Gastroesophageal sphincter (tissue), 3 donors: ENCODE measurements around the gene XCL2.

Source experiments
- POLR2A ChIP-seq, 2 donors: fragments of 450-650 bp; IDR thresholded peaks; one replicate each; pipeline ENCODE4 v1.6.1; 2017; ENCODE audit warnings: antibody characterized with exemption in 2 of 2, mild to moderate bottlenecking in 2 of 2, moderate library complexity in 1 of 2
- TF ChIP-seq, protein P1 (sequence below), 4 experiments: fragments of 200-600 bp in 2 of 4; fragments of 450-650 bp in 2 of 4; sonication (generic) in 1 of 4; IDR thresholded peaks; one replicate each; pipeline ENCODE4 v1.5.1; 2017 to 2019; ENCODE audit warnings: antibody characterized with exemption in 4 of 4, mild to moderate bottlenecking in 2 of 4, moderate library complexity in 2 of 4

DNA sequence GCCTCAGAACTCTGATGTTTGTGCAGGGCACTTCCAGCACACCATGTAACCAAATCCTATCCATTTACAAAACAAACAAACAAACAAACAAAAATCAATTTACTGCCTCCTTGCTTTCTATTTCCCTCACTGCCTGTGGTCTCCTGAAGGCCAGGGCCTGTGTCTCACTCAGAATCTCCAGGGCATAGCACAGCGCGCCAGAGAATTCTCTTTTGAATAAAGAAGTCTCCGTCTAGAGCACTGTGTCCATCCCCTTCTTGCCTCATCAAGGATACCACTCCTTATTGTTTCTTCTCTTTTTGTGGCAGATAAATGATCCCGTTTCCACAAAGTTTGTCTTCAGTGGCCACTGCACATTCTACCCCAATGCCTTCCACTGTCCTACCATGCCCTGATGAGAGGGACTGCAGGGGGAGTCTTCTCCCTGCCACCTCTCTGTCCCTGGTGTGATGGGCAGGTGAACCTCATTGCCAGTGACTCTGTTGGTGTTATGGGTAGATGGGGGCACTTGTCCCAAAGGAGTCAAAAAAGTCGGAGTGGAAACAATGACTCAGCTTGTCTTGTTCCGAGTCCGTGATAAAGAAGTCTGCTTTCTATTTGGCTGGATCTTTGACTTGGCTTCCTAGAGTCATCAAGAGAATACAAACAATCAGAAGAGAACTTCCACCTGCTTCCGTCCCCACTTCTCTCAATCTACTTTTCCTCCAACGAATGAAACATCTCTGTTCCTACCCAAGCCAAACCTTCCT is 30.0 kb downstream of the XCL2 start:
- TF ChIP-seq, protein P1, sequence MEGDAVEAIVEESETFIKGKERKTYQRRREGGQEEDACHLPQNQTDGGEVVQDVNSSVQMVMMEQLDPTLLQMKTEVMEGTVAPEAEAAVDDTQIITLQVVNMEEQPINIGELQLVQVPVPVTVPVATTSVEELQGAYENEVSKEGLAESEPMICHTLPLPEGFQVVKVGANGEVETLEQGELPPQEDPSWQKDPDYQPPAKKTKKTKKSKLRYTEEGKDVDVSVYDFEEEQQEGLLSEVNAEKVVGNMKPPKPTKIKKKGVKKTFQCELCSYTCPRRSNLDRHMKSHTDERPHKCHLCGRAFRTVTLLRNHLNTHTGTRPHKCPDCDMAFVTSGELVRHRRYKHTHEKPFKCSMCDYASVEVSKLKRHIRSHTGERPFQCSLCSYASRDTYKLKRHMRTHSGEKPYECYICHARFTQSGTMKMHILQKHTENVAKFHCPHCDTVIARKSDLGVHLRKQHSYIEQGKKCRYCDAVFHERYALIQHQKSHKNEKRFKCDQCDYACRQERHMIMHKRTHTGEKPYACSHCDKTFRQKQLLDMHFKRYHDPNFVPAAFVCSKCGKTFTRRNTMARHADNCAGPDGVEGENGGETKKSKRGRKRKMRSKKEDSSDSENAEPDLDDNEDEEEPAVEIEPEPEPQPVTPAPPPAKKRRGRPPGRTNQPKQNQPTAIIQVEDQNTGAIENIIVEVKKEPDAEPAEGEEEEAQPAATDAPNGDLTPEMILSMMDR (IDR thresholded peaks at IDR 0.05), result no peak
- TF ChIP-seq POLR2A (IDR thresholded peaks at IDR 0.05), result no peak
